ENCODE measurements around the gene IL1RAPL2.
"Not testable (repeated sequence)": the region's sequence is repeated elsewhere in the genome, so short reads cannot be mapped to it uniquely, and the experiment has no call there.

The IL1RAPL2 gene

GRCh38 chrX:104863466-104863865 is 297.5 kb downstream of the IL1RAPL2 start:
- DNase-seq, result no peak

- DNase-seq, result no peak
These were observed 298.3 kb downstream of the IL1RAPL2 start for GRCh38 chrX:104864296-104864695.

GRCh38 chrX:104877504-104877903 is 311.5 kb downstream of the IL1RAPL2 start:
- DNase-seq, result no peak

- DNase-seq, result no peak
These were observed 336.1 kb downstream of the IL1RAPL2 start for GRCh38 chrX:104902070-104902469.

GRCh38 chrX:104909694-104910093 is 343.7 kb downstream of the IL1RAPL2 start:
- DNase-seq, result not testable (repeated sequence)

GRCh38 chrX:104913348-104913747 is 347.3 kb downstream of the IL1RAPL2 start:
- no peak for DNase-seq

- DNase-seq, result not testable (repeated sequence)
These were observed 348.7 kb downstream of the IL1RAPL2 start for GRCh38 chrX:104914686-104915085.

- DNase-seq, result no peak
These were observed 352.1 kb downstream of the IL1RAPL2 start for GRCh38 chrX:104918122-104918521.

GRCh38 chrX:104921584-104922205 is 355.7 kb downstream of the IL1RAPL2 start:
- DNase-seq, result no peak

GRCh38 chrX:104922206-104922621 is 356.2 kb downstream of the IL1RAPL2 start:
- DNase-seq, result peak; percentile 3

- DNase-seq, result no peak
These were observed 363.3 kb downstream of the IL1RAPL2 start for GRCh38 chrX:104929324-104929723.

GRCh38 chrX:104935581-104935980 is 369.6 kb downstream of the IL1RAPL2 start:
- no peak for DNase-seq

- no peak for DNase-seq
These were observed 387.3 kb downstream of the IL1RAPL2 start for GRCh38 chrX:104953251-104953650.

- DNase-seq, result no peak
These were observed 395.9 kb downstream of the IL1RAPL2 start for GRCh38 chrX:104961926-104962325.

GRCh38 chrX:104968241-104968640 is 402.2 kb downstream of the IL1RAPL2 start:
- DNase-seq, result no peak

GRCh38 chrX:104972737-104973136 is 406.7 kb downstream of the IL1RAPL2 start:
- DNase-seq, result no peak

- DNase-seq, result no peak
These were observed 421.1 kb downstream of the IL1RAPL2 start for GRCh38 chrX:104987063-104987462.

GRCh38 chrX:104988038-104988437 is 422.0 kb downstream of the IL1RAPL2 start:
- DNase-seq, result no peak

- DNase-seq, result no peak
These were observed 429.5 kb downstream of the IL1RAPL2 start for GRCh38 chrX:104995546-104995945.

- no peak for DNase-seq
These were observed 440.1 kb downstream of the IL1RAPL2 start for GRCh38 chrX:105006103-105006502.

GRCh38 chrX:105006996-105007395 is 441.0 kb downstream of the IL1RAPL2 start:
- DNase-seq, result no peak

GRCh38 chrX:105013719-105014118 is 447.7 kb downstream of the IL1RAPL2 start:
- DNase-seq, result no peak

GRCh38 chrX:105017641-105018040 is 451.6 kb downstream of the IL1RAPL2 start:
- no peak for DNase-seq

- no peak for DNase-seq
These were observed 452.9 kb downstream of the IL1RAPL2 start for GRCh38 chrX:105018865-105019264.

GRCh38 chrX:105028962-105029361 is 463.0 kb downstream of the IL1RAPL2 start:
- not testable (repeated sequence) for DNase-seq
